ENCODE measurements around the gene POU6F2.

DNA sequence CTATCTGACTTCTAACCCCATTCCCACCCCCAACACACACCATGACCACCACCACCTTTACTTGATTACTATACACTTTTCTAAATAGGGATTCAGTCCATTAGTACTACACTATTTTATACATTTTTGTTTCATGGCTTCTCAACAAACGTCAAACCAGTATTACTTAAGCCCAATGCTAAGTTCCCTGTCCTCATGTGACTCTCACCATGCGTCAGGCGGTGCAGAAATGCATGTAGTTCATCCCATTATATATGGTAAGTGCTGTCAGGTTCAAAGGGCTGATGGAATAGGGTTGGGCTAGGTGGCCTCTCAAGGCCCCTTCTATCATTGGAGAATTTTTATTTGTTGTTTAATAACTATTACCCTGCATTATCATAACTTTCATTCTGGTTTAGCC is 49.2 kb upstream of the POU6F2 start:
- TF ChIP-seq, protein P1, sequence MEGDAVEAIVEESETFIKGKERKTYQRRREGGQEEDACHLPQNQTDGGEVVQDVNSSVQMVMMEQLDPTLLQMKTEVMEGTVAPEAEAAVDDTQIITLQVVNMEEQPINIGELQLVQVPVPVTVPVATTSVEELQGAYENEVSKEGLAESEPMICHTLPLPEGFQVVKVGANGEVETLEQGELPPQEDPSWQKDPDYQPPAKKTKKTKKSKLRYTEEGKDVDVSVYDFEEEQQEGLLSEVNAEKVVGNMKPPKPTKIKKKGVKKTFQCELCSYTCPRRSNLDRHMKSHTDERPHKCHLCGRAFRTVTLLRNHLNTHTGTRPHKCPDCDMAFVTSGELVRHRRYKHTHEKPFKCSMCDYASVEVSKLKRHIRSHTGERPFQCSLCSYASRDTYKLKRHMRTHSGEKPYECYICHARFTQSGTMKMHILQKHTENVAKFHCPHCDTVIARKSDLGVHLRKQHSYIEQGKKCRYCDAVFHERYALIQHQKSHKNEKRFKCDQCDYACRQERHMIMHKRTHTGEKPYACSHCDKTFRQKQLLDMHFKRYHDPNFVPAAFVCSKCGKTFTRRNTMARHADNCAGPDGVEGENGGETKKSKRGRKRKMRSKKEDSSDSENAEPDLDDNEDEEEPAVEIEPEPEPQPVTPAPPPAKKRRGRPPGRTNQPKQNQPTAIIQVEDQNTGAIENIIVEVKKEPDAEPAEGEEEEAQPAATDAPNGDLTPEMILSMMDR (IDR thresholded peaks at IDR 0.05), result no peak
- no peak for TF ChIP-seq POLR2A (IDR thresholded peaks at IDR 0.05)
